DND-41 (cell line): Measurements from ENCODE around the gene EXOG.

ENCODE experiments used
- ATAC-seq: fragments of 200-7000 bp; cut with Tn5 transposase; 3 replicates; pipeline ENCODE4 v1.9.1; 2021; ENCODE audit warnings: low read depth; ENCODE audit not compliant: insufficient read depth
- DNase-seq: peaks from one replicate; pipeline ENCODE4 v3.0.0-alpha.2; 2020
- H2AFZ ChIP-seq: 2 replicates; pipeline ENCODE4 v1.6.0; 2012; ENCODE audit warnings: low read depth, low read length
- H3K27ac ChIP-seq: 2 replicates; pipeline ENCODE4 v1.5.1; 2012; ENCODE audit warnings: low read length, inconsistent platforms
- H3K27me3 ChIP-seq: fragments of 200-600 bp; sonication (generic); 2 replicates; pipeline ENCODE4 v1.6.0; 2012; ENCODE audit warnings: low read length, mild to moderate bottlenecking, inconsistent platforms; ENCODE audit not compliant: insufficient read depth, poor library complexity
- H3K36me3 ChIP-seq: 2 replicates; pipeline ENCODE4 v1.5.1; 2012; ENCODE audit warnings: low read length, inconsistent platforms; ENCODE audit not compliant: insufficient read depth
- H3K4me1 ChIP-seq: 2 replicates; pipeline ENCODE4 v1.5.1; 2012; ENCODE audit warnings: mild to moderate bottlenecking, low read length; ENCODE audit not compliant: insufficient read depth
- H3K4me2 ChIP-seq: 2 replicates; pipeline ENCODE4 v1.6.0; 2012; ENCODE audit warnings: mild to moderate bottlenecking, moderate library complexity, low read length, inconsistent platforms; ENCODE audit not compliant: insufficient read depth
- H3K4me3 ChIP-seq, 2 experiments: fragments of 200-600 bp in 1 of 2; shearing (Covaris generic) in 1 of 2; 2 replicates each; pipeline ENCODE4 v1.5.1; 2012 to 2016; ENCODE audit warnings: inconsistent platforms in 2 of 2, low read length in 2 of 2, mild to moderate bottlenecking in 2 of 2, low read depth in 1 of 2, moderate library complexity in 1 of 2
- H3K79me2 ChIP-seq: 2 replicates; pipeline ENCODE4 v1.6.0; 2012; ENCODE audit warnings: low read length, inconsistent platforms; ENCODE audit not compliant: insufficient read depth
- H3K9ac ChIP-seq: 2 replicates; pipeline ENCODE4 v1.6.0; 2012; ENCODE audit warnings: low read depth, mild to moderate bottlenecking, inconsistent platforms, low read length, moderate library complexity
- H3K9me3 ChIP-seq: 2 replicates; pipeline ENCODE4 v1.5.1; 2012; ENCODE audit warnings: low read length, moderate library complexity, mild to moderate bottlenecking, inconsistent platforms; ENCODE audit not compliant: insufficient read depth, severe bottlenecking
- H4K20me1 ChIP-seq: 2 replicates; pipeline ENCODE4 v1.6.0; 2012; ENCODE audit warnings: low read length; ENCODE audit not compliant: insufficient read depth
- EZH2 ChIP-seq: IDR thresholded peaks from 3 replicates; pipeline ENCODE4 v1.6.1; 2012; ENCODE audit warnings: borderline replicate concordance, low read depth, mild to moderate bottlenecking, moderate library complexity, low read length, inconsistent platforms; ENCODE audit not compliant: severe bottlenecking
- TF ChIP-seq, protein P1 (sequence below): IDR thresholded peaks from 2 replicates; pipeline ENCODE4 v1.5.1; 2012; ENCODE audit warnings: borderline replicate concordance, low read length, moderate library complexity, mild to moderate bottlenecking; ENCODE audit not compliant: poor library complexity, severe bottlenecking; ENCODE audit errors: extremely low read depth

The EXOG gene

DNA sequence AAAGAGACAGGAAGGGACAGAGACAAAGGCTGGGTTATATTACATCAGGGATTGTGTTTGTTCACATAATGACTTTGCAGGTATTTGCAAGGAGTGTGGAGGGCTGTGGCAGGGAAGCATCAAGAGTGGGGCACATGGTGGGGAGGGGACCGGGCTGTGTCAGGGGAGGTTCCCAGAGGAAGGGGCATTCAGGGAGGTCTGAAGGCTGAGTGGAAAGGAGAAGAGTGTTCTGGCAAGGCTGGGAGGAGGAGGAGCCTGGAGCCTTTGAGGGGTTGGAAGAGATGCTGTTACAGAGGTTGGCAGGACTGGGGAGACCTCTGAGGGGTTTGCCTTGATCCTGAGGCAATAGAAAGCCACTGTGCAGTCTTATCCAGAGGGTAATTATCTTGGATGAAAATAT lies 49.4 kb downstream of the EXOG start:
- H3K4me1 ChIP-seq = no peaks in the 10 kb centered on the region

DNA sequence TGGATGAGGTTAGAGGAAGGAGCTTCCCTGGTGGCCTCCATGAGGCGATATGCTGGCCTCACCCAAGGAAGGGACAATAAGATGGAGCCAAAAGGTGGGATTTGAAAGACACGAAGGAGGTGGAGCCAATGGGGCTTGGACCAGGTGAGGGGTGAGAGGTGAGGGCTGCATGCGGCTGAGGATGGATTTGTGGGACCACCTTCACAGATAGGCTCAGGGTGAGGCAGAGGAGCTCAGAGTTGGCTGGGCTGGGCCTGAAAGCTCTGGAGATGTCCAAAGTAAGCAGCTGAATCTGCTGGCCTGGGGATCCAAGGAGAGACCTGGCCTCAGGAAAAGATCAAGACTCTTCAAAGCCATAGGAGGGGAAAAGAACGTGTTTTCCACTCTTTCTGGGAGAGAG lies 49.8 kb downstream of the EXOG start:
- TF ChIP-seq EZH2 = no peak
- TF ChIP-seq, protein P1, sequence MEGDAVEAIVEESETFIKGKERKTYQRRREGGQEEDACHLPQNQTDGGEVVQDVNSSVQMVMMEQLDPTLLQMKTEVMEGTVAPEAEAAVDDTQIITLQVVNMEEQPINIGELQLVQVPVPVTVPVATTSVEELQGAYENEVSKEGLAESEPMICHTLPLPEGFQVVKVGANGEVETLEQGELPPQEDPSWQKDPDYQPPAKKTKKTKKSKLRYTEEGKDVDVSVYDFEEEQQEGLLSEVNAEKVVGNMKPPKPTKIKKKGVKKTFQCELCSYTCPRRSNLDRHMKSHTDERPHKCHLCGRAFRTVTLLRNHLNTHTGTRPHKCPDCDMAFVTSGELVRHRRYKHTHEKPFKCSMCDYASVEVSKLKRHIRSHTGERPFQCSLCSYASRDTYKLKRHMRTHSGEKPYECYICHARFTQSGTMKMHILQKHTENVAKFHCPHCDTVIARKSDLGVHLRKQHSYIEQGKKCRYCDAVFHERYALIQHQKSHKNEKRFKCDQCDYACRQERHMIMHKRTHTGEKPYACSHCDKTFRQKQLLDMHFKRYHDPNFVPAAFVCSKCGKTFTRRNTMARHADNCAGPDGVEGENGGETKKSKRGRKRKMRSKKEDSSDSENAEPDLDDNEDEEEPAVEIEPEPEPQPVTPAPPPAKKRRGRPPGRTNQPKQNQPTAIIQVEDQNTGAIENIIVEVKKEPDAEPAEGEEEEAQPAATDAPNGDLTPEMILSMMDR = no peak
- H3K9me3 ChIP-seq = no peaks in the 10 kb centered on the region

More for the DNA sequence above, 49.4 kb downstream of the EXOG start:
- DNase-seq = no peak
- H3K27ac ChIP-seq = no peak overlapping the region
- H3K36me3 ChIP-seq = no peaks in the 10 kb centered on the region
- no peak for ATAC-seq
- peaks cover 10% of the 10 kb centered on the region for H3K27me3 ChIP-seq
- TF ChIP-seq, protein P1 = no peak
- no peak for TF ChIP-seq EZH2
- H4K20me1 ChIP-seq = no peaks in the 10 kb centered on the region; the same call in 1 of the 2 replicates
- H3K4me3 ChIP-seq = no peak overlapping the region
- no peak overlapping the region for H2AFZ ChIP-seq
- no peak overlapping the region for H3K4me2 ChIP-seq
- H3K9ac ChIP-seq = no peak overlapping the region
- no peaks in the 10 kb centered on the region for H3K9me3 ChIP-seq
- H3K79me2 ChIP-seq = no peaks in the 10 kb centered on the region

DNA sequence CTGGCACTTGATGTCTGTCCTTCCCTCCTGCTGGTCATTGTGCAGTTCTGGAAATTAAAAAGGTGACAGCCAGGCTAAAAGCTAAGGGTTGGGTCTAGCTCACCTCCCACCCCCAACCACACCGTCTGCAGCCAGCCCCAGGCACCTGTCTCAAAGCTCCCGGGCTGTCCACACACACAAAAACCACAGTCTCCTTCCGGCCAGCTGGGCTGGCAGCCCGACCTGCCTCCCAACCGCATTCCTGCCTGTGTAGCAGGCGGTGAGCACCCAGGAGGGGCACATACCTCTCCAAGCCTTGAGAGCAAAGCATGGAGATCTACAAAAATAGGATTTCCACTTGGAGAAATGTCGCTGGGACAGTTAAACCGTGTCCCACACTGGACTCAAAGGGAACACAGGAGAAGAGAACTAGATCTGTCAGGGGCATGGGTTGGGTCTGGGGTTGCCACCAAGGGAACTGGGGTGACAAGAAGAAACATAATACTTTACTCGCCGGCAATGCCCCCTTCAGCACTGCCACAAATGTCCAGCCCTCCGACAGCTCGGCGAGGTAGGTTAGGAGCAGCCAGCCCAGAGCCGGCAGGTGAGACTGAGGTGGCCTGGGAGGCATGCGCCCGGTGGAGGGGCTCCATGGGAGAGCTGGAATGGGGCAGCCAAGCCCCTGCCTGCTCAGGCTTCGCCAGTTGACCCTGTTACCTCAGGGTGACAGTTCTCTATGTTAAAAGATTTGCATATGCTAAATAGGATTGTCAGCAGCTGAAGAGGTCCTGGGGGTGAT lies 52.2 kb downstream of the EXOG start:
- Histone ChIP-seq H3K4me1 (no peaks in the 10 kb centered on the region), H3K27me3 (peaks cover 10% of the 10 kb centered on the region)

More for the DNA sequence above, 49.8 kb downstream of the EXOG start:
- ATAC-seq (no peak), DNase-seq (no peak)
- H3K4me3 ChIP-seq = no peak overlapping the region
- H3K27me3 ChIP-seq = peaks cover 10% of the 10 kb centered on the region
- no peak overlapping the region for H3K27ac ChIP-seq
- no peak overlapping the region for H3K4me2 ChIP-seq
- H3K9ac ChIP-seq = no peak overlapping the region
- no peaks in the 10 kb centered on the region for H3K79me2 ChIP-seq
- no peak overlapping the region for H2AFZ ChIP-seq
- no peaks in the 10 kb centered on the region; the same call in 1 of the 2 replicates for H4K20me1 ChIP-seq
- no peaks in the 10 kb centered on the region for H3K36me3 ChIP-seq
- no peaks in the 10 kb centered on the region for H3K4me1 ChIP-seq

More for the DNA sequence above, 52.2 kb downstream of the EXOG start:
- H3K9ac ChIP-seq = no peak overlapping the region
- no peaks in the 10 kb centered on the region for H3K36me3 ChIP-seq
- DNase-seq = peak; percentile 55
- TF ChIP-seq, protein P1 = no peak
- no peak for TF ChIP-seq EZH2
- peak; percentile 77 for ATAC-seq
- no peaks in the 10 kb centered on the region for H4K20me1 ChIP-seq
- no peak overlapping the region for H3K4me2 ChIP-seq
- H3K9me3 ChIP-seq = no peaks in the 10 kb centered on the region
- H3K79me2 ChIP-seq = no peaks in the 10 kb centered on the region
- no peak overlapping the region for H3K4me3 ChIP-seq
- no peak overlapping the region for H3K27ac ChIP-seq
- H2AFZ ChIP-seq = no peak overlapping the region
